ENCODE measurements around the gene NLGN1. TPM values are rescaled to one million over a fixed set of nuclear protein-coding genes. Genes with fewer than 3 reads are reported as not detected.

The NLGN1 gene
- total RNA-seq, 1 experiment from 2014 or later: not detected

DNA sequence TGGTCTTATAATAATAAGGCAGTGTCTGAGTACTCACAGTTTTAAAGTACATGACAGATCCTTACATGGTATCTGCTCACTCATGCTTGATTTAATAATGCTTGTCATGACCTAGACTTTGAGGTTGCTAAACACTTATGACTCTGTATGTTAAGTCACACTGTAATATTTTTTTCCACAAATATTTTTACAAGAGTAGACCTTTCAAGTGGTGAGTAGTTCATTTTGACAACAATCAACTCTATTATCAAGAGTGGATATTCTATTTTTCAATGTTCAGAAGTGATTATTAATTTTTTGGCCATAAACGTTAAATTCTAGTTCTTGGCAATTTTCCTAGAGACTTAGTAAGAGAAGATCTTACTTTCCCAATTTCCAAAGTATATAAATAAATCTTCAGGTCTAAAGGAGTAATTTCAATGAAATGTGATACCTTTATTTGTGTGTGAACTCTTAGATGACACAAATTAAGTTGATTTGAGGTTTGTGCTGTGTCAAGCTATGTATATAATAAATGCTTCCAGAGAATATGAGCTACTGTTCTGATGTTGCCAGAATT is 104.5 kb downstream of the NLGN1 start:
- Mint-ChIP-seq H3K27me3 (ENCODE audit: insufficient read depth, unreplicated experiment) (peaks cover 17% of the 10 kb centered on the region), H3K9me3 (ENCODE audit: unreplicated experiment) (no peaks in the 10 kb centered on the region), H3K4me3 (ENCODE audit: unreplicated experiment) (no peak overlapping the region), H3K4me1 (ENCODE audit: insufficient read depth, unreplicated experiment) (no peaks in the 10 kb centered on the region), H3K27ac (ENCODE audit: low read depth, unreplicated experiment) (no peak overlapping the region), H3K36me3 (ENCODE audit: insufficient read depth, unreplicated experiment) (no peaks in the 10 kb centered on the region)
- intact Hi-C loops (cut with micrococcal nuclease): no loop called here
- DNase-seq (ENCODE audit: unreplicated experiment): peak; percentile 33
- ChIA-PET POLR2A (no interaction called here), CTCF (no interaction called here)
- no TSS peak for BruUV-seq (replicated peaks)
- TF ChIP-seq, protein P1, sequence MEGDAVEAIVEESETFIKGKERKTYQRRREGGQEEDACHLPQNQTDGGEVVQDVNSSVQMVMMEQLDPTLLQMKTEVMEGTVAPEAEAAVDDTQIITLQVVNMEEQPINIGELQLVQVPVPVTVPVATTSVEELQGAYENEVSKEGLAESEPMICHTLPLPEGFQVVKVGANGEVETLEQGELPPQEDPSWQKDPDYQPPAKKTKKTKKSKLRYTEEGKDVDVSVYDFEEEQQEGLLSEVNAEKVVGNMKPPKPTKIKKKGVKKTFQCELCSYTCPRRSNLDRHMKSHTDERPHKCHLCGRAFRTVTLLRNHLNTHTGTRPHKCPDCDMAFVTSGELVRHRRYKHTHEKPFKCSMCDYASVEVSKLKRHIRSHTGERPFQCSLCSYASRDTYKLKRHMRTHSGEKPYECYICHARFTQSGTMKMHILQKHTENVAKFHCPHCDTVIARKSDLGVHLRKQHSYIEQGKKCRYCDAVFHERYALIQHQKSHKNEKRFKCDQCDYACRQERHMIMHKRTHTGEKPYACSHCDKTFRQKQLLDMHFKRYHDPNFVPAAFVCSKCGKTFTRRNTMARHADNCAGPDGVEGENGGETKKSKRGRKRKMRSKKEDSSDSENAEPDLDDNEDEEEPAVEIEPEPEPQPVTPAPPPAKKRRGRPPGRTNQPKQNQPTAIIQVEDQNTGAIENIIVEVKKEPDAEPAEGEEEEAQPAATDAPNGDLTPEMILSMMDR (IDR thresholded peaks at IDR 0.05; ENCODE audit: unreplicated experiment): no peak

DNA sequence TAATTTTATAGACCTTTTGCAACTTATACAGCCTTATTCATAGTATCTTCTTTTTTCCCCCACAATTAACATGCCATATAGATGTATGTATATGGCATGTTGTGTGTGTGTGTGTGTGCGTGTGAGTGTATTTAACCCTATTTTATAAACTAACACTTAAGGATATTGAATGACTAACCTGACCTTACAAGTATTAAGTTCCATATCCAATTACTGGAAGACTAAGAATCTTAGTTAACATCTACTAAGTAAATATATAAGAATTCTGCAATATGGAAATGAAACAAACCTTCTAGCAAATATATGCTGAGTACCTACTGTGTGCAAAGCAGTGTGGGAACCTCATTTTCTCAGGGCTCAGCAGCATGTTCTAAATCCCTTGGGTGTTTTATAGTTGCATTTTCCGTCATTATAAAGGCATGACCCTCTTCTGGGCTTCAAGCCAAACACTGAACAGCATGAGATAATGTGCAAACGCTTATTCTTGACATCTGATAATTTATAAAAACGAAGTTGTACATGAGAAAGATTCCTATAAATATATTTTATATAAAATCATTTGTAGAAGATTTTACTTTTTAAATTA is 105.5 kb downstream of the NLGN1 start:
- H3K27me3 Mint-ChIP-seq (ENCODE audit: insufficient read depth, unreplicated experiment): peaks cover 28% of the 10 kb centered on the region
- peak; percentile 20 for DNase-seq (ENCODE audit: unreplicated experiment)
- POLR2A ChIA-PET: no interaction called here
- no peak overlapping the region for H3K27ac Mint-ChIP-seq (ENCODE audit: low read depth, unreplicated experiment)
- intact Hi-C loops (cut with micrococcal nuclease): no loop called here
- CTCF ChIA-PET: no interaction called here
- H3K4me1 Mint-ChIP-seq (ENCODE audit: insufficient read depth, unreplicated experiment): no peaks in the 10 kb centered on the region
- BruUV-seq (replicated peaks): no TSS peak
- H3K9me3 Mint-ChIP-seq (ENCODE audit: unreplicated experiment): no peaks in the 10 kb centered on the region
- TF ChIP-seq, protein P1 (IDR thresholded peaks at IDR 0.05; ENCODE audit: unreplicated experiment): no peak
- no peaks in the 10 kb centered on the region for H3K36me3 Mint-ChIP-seq (ENCODE audit: insufficient read depth, unreplicated experiment)
- no peak overlapping the region for H3K4me3 Mint-ChIP-seq (ENCODE audit: unreplicated experiment)

GRCh38 chr3:173510565-173510964 is 113.0 kb downstream of the NLGN1 start:
- Mint-ChIP-seq H3K9me3 (ENCODE audit: unreplicated experiment) (no peaks in the 10 kb centered on the region), H3K27ac (ENCODE audit: low read depth, unreplicated experiment) (no peak overlapping the region), H3K36me3 (ENCODE audit: insufficient read depth, unreplicated experiment) (no peaks in the 10 kb centered on the region), H3K4me3 (ENCODE audit: unreplicated experiment) (no peak overlapping the region), H3K4me1 (ENCODE audit: insufficient read depth, unreplicated experiment) (no peaks in the 10 kb centered on the region), H3K27me3 (ENCODE audit: insufficient read depth, unreplicated experiment) (peaks cover 42% of the 10 kb centered on the region)
- CTCF ChIA-PET: no interaction called here
- BruUV-seq (replicated peaks): no TSS peak
- TF ChIP-seq, protein P1 (IDR thresholded peaks at IDR 0.05; ENCODE audit: unreplicated experiment): no peak
- POLR2A ChIA-PET: no interaction called here
- intact Hi-C loops (cut with micrococcal nuclease): no loop called here
- DNase-seq (ENCODE audit: unreplicated experiment): no peak

- no TSS peak for BruUV-seq (replicated peaks)
- no peaks in the 10 kb centered on the region for H3K4me1 Mint-ChIP-seq (ENCODE audit: insufficient read depth, unreplicated experiment)
- ChIA-PET POLR2A (interaction anchor here (0.6 kb wide), 1 partner anchor 533 kb away, joined by 3 read pairs; no protein-coding TSS in a partner anchor), CTCF (interaction anchor here (0.6 to 1.3 kb wide), 5 partner anchors 13 to 293 kb away, joined by 3 to 6 read pairs (median 3); no protein-coding TSS in a partner anchor)
- no peaks in the 10 kb centered on the region for H3K36me3 Mint-ChIP-seq (ENCODE audit: insufficient read depth, unreplicated experiment)
- no peaks in the 10 kb centered on the region for H3K9me3 Mint-ChIP-seq (ENCODE audit: unreplicated experiment)
- TF ChIP-seq, protein P1 (IDR thresholded peaks at IDR 0.05; ENCODE audit: unreplicated experiment): no peak
- peaks cover 40% of the 10 kb centered on the region for H3K27me3 Mint-ChIP-seq (ENCODE audit: insufficient read depth, unreplicated experiment)
- no peak overlapping the region for H3K27ac Mint-ChIP-seq (ENCODE audit: low read depth, unreplicated experiment)
- no peak overlapping the region for H3K4me3 Mint-ChIP-seq (ENCODE audit: unreplicated experiment)
- intact Hi-C loops (cut with micrococcal nuclease): no loop called here
- peak; percentile 41 for DNase-seq (ENCODE audit: unreplicated experiment)
These were observed 115.6 kb downstream of the NLGN1 start for GRCh38 chr3:173513123-173513522.

Measured in MCF 10A (cell line).